Coronary artery (tissue), 2 donors: ENCODE data around the gene AEN.

Experiments used
- DNase-seq: peaks from one replicate; pipeline ENCODE4 v3.0.0-alpha.2; 2017; ENCODE audit warnings: low spot score
- H3K27ac ChIP-seq, 2 donors: fragments of 200-600 bp; sonication (generic); one replicate each; pipeline ENCODE4 v1.5.1; 2016 to 2019
- H3K4me3 ChIP-seq: fragments of 200-600 bp; sonication (generic); 2 replicates; pipeline ENCODE4 v1.5.1; 2016; ENCODE audit warnings: mild to moderate bottlenecking, moderate library complexity
- TF ChIP-seq, protein P1 (sequence below): fragments of 200-600 bp; sonication (generic); IDR thresholded peaks from one replicate; pipeline ENCODE4 v1.5.1; 2019; ENCODE audit warnings: antibody characterized with exemption

AEN gene

GRCh38 chr15:88646088-88646405, 24.9 kb downstream of the AEN start:
- no peak for DNase-seq

GRCh38 chr15:88646951-88647350, 25.8 kb downstream of the AEN start:
- H3K4me3 ChIP-seq = no peak overlapping the region
- DNase-seq = peak; percentile 28
- no peak overlapping the region for H3K27ac ChIP-seq
- TF ChIP-seq, protein P1, sequence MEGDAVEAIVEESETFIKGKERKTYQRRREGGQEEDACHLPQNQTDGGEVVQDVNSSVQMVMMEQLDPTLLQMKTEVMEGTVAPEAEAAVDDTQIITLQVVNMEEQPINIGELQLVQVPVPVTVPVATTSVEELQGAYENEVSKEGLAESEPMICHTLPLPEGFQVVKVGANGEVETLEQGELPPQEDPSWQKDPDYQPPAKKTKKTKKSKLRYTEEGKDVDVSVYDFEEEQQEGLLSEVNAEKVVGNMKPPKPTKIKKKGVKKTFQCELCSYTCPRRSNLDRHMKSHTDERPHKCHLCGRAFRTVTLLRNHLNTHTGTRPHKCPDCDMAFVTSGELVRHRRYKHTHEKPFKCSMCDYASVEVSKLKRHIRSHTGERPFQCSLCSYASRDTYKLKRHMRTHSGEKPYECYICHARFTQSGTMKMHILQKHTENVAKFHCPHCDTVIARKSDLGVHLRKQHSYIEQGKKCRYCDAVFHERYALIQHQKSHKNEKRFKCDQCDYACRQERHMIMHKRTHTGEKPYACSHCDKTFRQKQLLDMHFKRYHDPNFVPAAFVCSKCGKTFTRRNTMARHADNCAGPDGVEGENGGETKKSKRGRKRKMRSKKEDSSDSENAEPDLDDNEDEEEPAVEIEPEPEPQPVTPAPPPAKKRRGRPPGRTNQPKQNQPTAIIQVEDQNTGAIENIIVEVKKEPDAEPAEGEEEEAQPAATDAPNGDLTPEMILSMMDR = no peak

More at GRCh38 chr15:88646088-88646405, 24.9 kb downstream of the AEN start:
- TF ChIP-seq, protein P1 = no peak
- Histone ChIP-seq H3K27ac (no peak overlapping the region), H3K4me3 (no peak overlapping the region)

DNA sequence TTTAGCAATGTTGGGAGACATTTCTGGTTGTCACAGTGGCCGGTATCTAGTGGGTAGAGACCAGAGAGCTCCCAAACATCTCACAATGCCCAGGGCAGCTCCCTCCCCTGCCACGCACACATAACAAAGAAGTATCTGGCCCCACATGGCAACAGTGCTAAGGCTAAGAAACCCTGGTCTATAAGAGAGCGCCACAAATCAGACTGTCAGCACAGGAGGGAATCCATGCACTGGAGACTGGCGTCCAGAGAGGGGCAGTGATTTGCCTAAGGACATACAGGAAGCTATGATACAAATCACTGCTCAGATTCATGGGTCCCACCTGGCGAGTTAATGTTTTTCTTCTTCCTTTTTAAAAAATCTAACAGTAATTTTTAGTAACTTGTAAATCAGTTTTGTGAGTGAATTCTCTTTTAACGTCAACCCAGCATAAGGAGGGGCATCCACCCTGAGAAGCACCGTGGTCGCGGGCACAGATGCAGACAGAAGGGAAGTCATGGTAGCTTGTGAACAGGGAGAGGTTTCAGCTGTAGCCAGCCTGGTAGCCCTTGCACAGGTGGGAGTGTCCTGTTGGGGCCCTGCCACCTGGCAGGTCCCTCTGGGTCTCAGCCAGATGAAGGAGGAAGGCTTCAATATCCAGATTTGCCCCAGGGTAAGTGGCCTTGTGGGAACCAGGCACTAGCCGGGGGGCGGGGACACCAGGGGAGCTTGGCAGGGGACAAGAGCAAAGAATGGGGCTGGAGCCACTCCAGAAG, 26.4 kb downstream of the AEN start:
- Histone ChIP-seq H3K4me3 (no peak overlapping the region), H3K27ac (no peak overlapping the region)
- DNase-seq = peak; percentile 63
- TF ChIP-seq, protein P1 = no peak

DNA sequence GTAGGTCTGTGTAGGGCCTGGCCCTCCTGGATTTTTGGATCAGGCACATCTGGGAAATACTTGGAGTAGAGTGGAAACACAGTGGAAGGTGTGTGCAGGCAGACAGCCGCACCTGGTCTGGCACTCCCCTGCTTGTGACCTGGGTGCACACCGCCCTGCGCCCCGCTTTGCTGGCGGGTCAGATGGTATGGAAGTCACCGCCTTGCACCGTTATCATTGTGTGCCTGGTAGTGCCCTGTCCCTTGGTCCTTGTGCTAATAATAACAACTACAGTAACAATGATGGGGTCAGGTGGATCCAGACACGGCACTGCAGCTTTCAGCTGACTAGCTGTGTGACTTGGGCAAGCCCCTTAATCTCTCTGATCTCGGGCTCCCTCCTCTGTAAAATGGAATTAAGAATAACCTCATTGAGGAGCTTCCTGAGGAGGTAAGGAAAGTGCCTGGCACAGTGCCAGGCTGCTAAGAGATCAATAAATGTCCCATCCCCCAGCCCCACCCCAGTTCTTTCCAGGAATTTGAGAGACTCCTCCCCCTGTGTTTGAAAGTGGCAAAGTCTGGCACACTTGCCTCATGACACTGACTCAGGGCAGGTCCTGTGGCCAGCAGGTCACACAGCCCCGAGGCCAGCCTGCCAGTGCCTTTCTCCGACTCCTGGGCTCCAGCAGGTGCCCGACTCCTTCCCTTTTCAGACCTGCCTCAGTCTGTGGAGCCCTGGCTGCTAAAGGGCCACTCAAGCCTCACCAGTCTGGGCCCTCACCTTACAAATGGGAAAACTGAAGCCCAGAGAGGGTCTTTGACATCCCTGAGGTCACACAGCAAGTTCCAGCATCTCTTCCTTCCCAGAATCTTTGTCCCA, 27.4 kb downstream of the AEN start:
- peak; percentile 58 for DNase-seq
- H3K27ac ChIP-seq = peak overlapping the region in 1 of 2 donors; percentile 56
- no peak overlapping the region for H3K4me3 ChIP-seq
- TF ChIP-seq, protein P1 = no peak

GRCh38 chr15:88649286-88649733, 28.2 kb downstream of the AEN start:
- DNase-seq = peak; percentile 63
- TF ChIP-seq, protein P1 = no peak
- H3K27ac ChIP-seq = peak overlapping the region in 1 of 2 donors; percentile 56
- H3K4me3 ChIP-seq = no peak overlapping the region

GRCh38 chr15:88649753-88650551, 28.8 kb downstream of the AEN start:
- TF ChIP-seq, protein P1 = no peak
- H3K27ac ChIP-seq = peak overlapping the region in 1 of 2 donors; percentile 56
- DNase-seq = peak; percentile 62
- H3K4me3 ChIP-seq = no peak overlapping the region
